Measurements from ENCODE around the gene CACNA2D2. TPM values are rescaled to one million over a fixed set of nuclear protein-coding genes. Genes with fewer than 3 reads are reported as not detected.

Gene CACNA2D2
- total RNA-seq, 4 donors from 2014 or later, result 1.1 to 2.0 (median 1.6) TPM

- WGBS, 2 donors, result 53 to 75% methylated on average over 5 of the region's 5 CpGs
- no peak for DNase-seq (ENCODE audit: low spot score in 2 of 2)
- no peak overlapping the region for H3K4me3 ChIP-seq (ENCODE audit: low read depth, poor library complexity, severe bottlenecking)
- TF ChIP-seq POLR2A (IDR thresholded peaks at IDR 0.05) (no peak), CTCF (IDR thresholded peaks at IDR 0.05) (no peak)
- intact Hi-C loops (cut with DNase I; ENCODE audit: low total_unique reads), result no loop called here
Measured at GRCh38 chr3:50536471-50537180, 33.2 kb upstream of the CACNA2D2 start.

- H3K4me3 ChIP-seq (ENCODE audit: low read depth, poor library complexity, severe bottlenecking), result no peak overlapping the region
- TF ChIP-seq CTCF (IDR thresholded peaks at IDR 0.05) (no peak), POLR2A (IDR thresholded peaks at IDR 0.05) (no peak)
- intact Hi-C loops (cut with DNase I; ENCODE audit: low total_unique reads), result no loop called here
- DNase-seq (ENCODE audit: low spot score in 2 of 2), result no peak
- WGBS, 2 donors, result 68 to 70% methylated on average over 9 of the region's 9 CpGs
Measured at GRCh38 chr3:50534681-50535330, 31.4 kb upstream of the CACNA2D2 start.

DNA sequence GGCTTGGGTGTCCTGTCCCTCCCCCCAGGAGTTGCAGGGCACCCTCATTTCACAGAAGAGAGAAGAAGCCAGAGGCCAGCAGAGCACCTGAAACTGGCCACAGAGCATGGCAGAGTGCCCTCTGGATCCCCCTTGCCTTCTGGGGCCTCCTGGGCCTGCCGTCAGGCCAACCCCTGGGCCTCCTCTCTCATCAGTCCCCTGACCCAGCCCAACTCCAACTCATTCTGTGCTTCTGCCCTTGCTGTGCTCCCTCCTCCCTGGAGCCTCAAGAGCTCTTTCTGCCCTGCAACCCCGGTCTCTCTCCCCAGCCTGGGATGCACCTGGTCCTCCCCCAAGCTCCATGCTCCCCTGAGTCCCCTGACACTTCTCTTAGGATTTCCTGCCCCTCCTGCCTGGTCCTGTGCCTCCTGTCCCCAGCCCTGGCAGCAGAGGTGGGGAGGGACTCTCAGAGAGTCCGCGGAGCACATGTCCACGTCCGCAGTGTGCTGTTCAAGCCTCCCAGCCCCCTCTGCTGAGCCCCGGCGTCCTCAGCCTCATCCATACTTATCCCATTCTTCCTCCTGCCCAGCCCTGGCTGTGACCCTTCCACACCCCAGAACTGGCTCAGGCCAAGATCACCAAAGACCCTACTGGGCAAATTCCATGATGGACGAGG is 30.5 kb upstream of the CACNA2D2 start:
- WGBS, 2 donors, result 80 to 86% methylated on average over 9 of the region's 9 CpGs
- no peak for TF ChIP-seq CTCF (IDR thresholded peaks at IDR 0.05)
- TF ChIP-seq POLR2A (IDR thresholded peaks at IDR 0.05), result no peak
- DNase-seq (ENCODE audit: low spot score in 2 of 2), result no peak
- no peak overlapping the region for H3K4me3 ChIP-seq (ENCODE audit: low read depth, poor library complexity, severe bottlenecking)
- intact Hi-C loops (cut with DNase I; ENCODE audit: low total_unique reads), result no loop called here

- TF ChIP-seq CTCF (IDR thresholded peaks at IDR 0.05), result no peak
- no peak for TF ChIP-seq POLR2A (IDR thresholded peaks at IDR 0.05)
- intact Hi-C loops (cut with DNase I; ENCODE audit: low total_unique reads), result no loop called here
- no peak for DNase-seq (ENCODE audit: low spot score in 2 of 2)
- 83 to 85% methylated on average over 13 of the region's 13 CpGs for WGBS, 2 donors
- no peak overlapping the region for H3K4me3 ChIP-seq (ENCODE audit: low read depth, poor library complexity, severe bottlenecking)
Measured at GRCh38 chr3:50533316-50533715, 29.9 kb upstream of the CACNA2D2 start.

DNA sequence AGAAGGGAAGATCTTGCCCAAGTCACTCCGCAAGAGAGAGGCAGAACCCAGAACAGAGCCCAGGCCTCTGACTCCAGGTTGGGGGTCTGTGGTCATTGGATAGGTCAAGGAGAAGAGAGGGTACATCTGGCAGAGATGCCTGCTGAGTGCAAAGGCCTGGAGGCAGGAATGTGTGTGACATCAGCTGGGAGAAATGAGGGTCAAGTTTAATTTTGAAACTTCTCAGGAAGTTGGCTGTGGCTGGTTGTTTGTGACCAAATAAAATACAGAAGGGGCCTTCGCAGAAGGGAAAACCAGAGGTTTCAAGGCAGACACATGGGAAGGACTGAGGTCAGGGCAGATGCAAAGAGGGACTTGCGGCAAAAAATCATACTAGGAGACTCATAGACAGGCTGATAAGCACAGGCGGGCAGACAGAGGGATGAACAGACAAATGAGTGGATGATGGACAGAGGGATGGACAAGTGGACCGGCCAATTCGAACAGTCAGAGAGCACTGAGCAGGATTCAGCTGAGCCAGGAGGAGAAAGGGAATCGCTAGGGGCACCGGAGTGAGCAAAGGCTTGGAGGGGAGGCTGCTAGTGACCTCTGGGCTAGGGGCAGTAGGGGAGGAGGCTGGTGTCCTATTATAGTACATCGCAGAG is 28.8 kb upstream of the CACNA2D2 start:
- no peak for DNase-seq (ENCODE audit: low spot score in 2 of 2)
- H3K4me3 ChIP-seq (ENCODE audit: low read depth, poor library complexity, severe bottlenecking), result no peak overlapping the region
- intact Hi-C loops (cut with DNase I; ENCODE audit: low total_unique reads), result no loop called here
- WGBS, 2 donors, result 80 to 93% methylated on average over 9 of the region's 9 CpGs
- TF ChIP-seq POLR2A (IDR thresholded peaks at IDR 0.05), result no peak
- TF ChIP-seq CTCF (IDR thresholded peaks at IDR 0.05), result no peak

All from lower leg skin (tissue), 4 donors.